ENCODE measurements around the gene SLC50A1. TPM values are rescaled to one million over a fixed set of nuclear protein-coding genes. Genes with fewer than 3 reads are reported as not detected.
A peak's percentile ranks its signal among the peaks of the same experiment; 100 is the strongest.

The SLC50A1 gene
- total and polyA plus RNA-seq, 9 of the 15 experiments (the other 6 are each of a cell fraction or from before 2014, with no cell fraction given) = 46.5 to 132 (median 91.9) TPM

DNA sequence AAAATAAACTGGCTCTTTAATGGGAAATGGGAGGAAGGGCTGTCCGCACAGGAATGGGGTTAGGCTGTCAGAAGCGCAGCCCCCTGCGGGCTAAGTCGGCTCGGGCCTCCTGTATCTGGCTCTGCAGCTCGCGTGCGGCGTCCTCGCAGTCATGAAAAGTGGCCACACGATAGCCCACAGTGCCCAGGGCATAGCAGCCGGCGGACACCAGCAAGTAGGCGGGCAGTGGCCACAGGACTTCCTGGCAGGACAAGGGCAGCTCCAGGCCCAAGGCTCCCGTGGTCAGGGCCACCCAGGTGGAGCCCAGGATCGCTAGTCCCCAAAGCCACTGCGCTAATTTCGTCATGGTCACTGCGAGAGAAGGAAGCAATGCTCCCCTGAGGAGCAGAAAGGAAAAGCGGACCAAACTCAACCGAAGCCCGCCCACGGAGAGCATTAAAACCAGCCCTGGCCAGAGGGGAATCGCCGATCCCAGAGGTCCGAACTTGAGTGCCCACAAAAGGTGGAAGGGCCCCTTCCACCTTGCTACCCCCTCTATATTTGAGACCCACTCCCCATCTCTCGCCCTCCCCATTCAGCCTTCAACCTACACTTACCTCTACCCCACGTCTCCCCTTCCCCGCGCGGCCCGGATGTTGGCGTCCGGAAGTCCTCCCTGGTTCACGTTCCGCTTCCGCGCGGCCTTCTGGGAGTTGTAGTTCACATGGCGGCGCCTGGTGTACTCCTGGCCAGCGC, 4.4 kb downstream of the SLC50A1 start, which contains the start of gene DPM3 (continued):
- TF ChIP-seq SIX5 (IDR thresholded peaks at IDR 0.05; ENCODE audit: borderline replicate concordance in 1 of 2, insufficient read depth in 1 of 2, low read depth in 1 of 2, low read length in 2 of 2) = peak; percentile 96 to 97
- no peak for TF ChIP-seq SLC30A9 (CRISPR knock-in tag; IDR thresholded peaks at IDR 0.05)
- no peak for TF ChIP-seq IFI16 (CRISPR knock-in tag; IDR thresholded peaks at IDR 0.05)
- no peak for TF ChIP-seq FOXA1 (IDR thresholded peaks at IDR 0.05; ENCODE audit: borderline replicate concordance)
- no peak for TF ChIP-seq ZNF696 (CRISPR knock-in tag; conservative IDR thresholded peaks at IDR 0.05)
- TF ChIP-seq HNRNPUL1 (IDR thresholded peaks at IDR 0.05; ENCODE audit: low read length) = no peak
- TF ChIP-seq, protein P1, sequence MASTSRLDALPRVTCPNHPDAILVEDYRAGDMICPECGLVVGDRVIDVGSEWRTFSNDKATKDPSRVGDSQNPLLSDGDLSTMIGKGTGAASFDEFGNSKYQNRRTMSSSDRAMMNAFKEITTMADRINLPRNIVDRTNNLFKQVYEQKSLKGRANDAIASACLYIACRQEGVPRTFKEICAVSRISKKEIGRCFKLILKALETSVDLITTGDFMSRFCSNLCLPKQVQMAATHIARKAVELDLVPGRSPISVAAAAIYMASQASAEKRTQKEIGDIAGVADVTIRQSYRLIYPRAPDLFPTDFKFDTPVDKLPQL (IDR thresholded peaks at IDR 0.05; ENCODE audit: extremely low read depth, insufficient read length) = no peak
- TF ChIP-seq CXXC5 (CRISPR knock-in tag; IDR thresholded peaks at IDR 0.05) = peak; percentile 68
- no peak for TF ChIP-seq CTBP1 (IDR thresholded peaks at IDR 0.05; ENCODE audit: borderline replicate concordance)
- TF ChIP-seq ZFX (CRISPR knock-in tag; IDR thresholded peaks at IDR 0.05) = peak; percentile 86
- TF ChIP-seq, protein P2, sequence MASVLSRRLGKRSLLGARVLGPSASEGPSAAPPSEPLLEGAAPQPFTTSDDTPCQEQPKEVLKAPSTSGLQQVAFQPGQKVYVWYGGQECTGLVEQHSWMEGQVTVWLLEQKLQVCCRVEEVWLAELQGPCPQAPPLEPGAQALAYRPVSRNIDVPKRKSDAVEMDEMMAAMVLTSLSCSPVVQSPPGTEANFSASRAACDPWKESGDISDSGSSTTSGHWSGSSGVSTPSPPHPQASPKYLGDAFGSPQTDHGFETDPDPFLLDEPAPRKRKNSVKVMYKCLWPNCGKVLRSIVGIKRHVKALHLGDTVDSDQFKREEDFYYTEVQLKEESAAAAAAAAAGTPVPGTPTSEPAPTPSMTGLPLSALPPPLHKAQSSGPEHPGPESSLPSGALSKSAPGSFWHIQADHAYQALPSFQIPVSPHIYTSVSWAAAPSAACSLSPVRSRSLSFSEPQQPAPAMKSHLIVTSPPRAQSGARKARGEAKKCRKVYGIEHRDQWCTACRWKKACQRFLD (CRISPR knock-in tag; IDR thresholded peaks at IDR 0.05) = peak; percentile 53
- TF ChIP-seq, protein P3, sequence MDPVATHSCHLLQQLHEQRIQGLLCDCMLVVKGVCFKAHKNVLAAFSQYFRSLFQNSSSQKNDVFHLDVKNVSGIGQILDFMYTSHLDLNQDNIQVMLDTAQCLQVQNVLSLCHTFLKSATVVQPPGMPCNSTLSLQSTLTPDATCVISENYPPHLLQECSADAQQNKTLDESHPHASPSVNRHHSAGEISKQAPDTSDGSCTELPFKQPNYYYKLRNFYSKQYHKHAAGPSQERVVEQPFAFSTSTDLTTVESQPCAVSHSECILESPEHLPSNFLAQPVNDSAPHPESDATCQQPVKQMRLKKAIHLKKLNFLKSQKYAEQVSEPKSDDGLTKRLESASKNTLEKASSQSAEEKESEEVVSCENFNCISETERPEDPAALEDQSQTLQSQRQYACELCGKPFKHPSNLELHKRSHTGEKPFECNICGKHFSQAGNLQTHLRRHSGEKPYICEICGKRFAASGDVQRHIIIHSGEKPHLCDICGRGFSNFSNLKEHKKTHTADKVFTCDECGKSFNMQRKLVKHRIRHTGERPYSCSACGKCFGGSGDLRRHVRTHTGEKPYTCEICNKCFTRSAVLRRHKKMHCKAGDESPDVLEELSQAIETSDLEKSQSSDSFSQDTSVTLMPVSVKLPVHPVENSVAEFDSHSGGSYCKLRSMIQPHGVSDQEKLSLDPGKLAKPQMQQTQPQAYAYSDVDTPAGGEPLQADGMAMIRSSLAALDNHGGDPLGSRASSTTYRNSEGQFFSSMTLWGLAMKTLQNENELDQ (CRISPR knock-in tag; IDR thresholded peaks at IDR 0.05; ENCODE audit: borderline replicate concordance) = no peak
- TF ChIP-seq ZNF77 (CRISPR knock-in tag; IDR thresholded peaks at IDR 0.05) = no peak
- TF ChIP-seq ZNF695 (CRISPR knock-in tag; IDR thresholded peaks at IDR 0.05) = no peak
- TF ChIP-seq, protein P4, sequence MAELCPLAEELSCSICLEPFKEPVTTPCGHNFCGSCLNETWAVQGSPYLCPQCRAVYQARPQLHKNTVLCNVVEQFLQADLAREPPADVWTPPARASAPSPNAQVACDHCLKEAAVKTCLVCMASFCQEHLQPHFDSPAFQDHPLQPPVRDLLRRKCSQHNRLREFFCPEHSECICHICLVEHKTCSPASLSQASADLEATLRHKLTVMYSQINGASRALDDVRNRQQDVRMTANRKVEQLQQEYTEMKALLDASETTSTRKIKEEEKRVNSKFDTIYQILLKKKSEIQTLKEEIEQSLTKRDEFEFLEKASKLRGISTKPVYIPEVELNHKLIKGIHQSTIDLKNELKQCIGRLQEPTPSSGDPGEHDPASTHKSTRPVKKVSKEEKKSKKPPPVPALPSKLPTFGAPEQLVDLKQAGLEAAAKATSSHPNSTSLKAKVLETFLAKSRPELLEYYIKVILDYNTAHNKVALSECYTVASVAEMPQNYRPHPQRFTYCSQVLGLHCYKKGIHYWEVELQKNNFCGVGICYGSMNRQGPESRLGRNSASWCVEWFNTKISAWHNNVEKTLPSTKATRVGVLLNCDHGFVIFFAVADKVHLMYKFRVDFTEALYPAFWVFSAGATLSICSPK (IDR thresholded peaks at IDR 0.05; ENCODE audit: borderline replicate concordance) = peak; percentile 82; the same call in 1 of the 2 replicates
- TF ChIP-seq ZNF384 (IDR thresholded peaks at IDR 0.05; ENCODE audit: low read depth, low read length) = no peak
- TF ChIP-seq, protein P5, sequence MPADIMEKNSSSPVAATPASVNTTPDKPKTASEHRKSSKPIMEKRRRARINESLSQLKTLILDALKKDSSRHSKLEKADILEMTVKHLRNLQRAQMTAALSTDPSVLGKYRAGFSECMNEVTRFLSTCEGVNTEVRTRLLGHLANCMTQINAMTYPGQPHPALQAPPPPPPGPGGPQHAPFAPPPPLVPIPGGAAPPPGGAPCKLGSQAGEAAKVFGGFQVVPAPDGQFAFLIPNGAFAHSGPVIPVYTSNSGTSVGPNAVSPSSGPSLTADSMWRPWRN (IDR thresholded peaks at IDR 0.05; ENCODE audit: low read depth) = no peak

All from K562 (cell line).